K562 (cell line): ENCODE results near the gene DGKB. TPM values are rescaled to one million over a fixed set of nuclear protein-coding genes. Genes with fewer than 3 reads are reported as not detected.

ENCODE experiments used
- ATAC-seq: fragments of 200-7000 bp; cut with Tn5 transposase; 3 replicates; pipeline ENCODE4 v1.9.1; 2020; ENCODE audit warnings: moderate library complexity
- BruUV-seq: library from RNA; stranded (reverse); fragments of 400-500 nt; replicated peaks from 2 replicates; lab custom pipeline; 2021; lab: Mats Ljungman, UMichigan
- CTCF ChIA-PET: fragments of 300-600 bp; formaldehyde crosslinking; extraction: SDS; loops from one replicate; lab custom pipeline; 2021; ENCODE audit warnings: low intra/inter-chr PET ratio; lab: Yijun Ruan, JAX
- POLR2A ChIA-PET: fragments of 300-600, 350-650 bp; sonication (Branson Sonifier 250); formaldehyde crosslinking; extraction: SDS; loops from one replicate; lab custom pipeline; 2021; ENCODE audit warnings: antibody characterized with exemption, inconsistent platforms; lab: Yijun Ruan, JAX
- DNase-seq, 4 experiments: peaks; one replicate each; pipeline versions ENCODE4 v3.0.0 to v3.0.0-alpha.2; 2011 to 2018; ENCODE audit warnings: low spot score in 3 of 4, mixed read lengths in 3 of 4; ENCODE audit errors: extremely low read depth in 1 of 4
- FAIRE-seq: peaks from 2 replicates; lab custom pipeline; 2011; peaks lifted over from hg19 to GRCh38; lab: Jason Lieb, UNC
- H2AFZ ChIP-seq: 2 replicates; pipeline ENCODE4 v1.6.0; 2011; ENCODE audit warnings: low read depth, low read length, control low read depth, inconsistent platforms
- H3K27ac ChIP-seq: fragments of 200-600 bp; 3 replicates; pipeline ENCODE4 v1.8.0; 2011; ENCODE audit warnings: low read depth, mild to moderate bottlenecking, control low read depth, inconsistent platforms, low read length, moderate library complexity, mixed read lengths; ENCODE audit errors: extremely low read depth
- H3K27me3 ChIP-seq, 2 experiments: fragments of 300-600 bp in 1 of 2; 2 replicates in 1 of 2; 3 replicates in 1 of 2; pipeline versions ENCODE4 v1.6.0 to v1.8.0; 2011; ENCODE audit warnings: inconsistent platforms in 2 of 2, low read length in 2 of 2, mild to moderate bottlenecking in 1 of 2, mixed read lengths in 1 of 2, moderate library complexity in 1 of 2; ENCODE audit not compliant: control insufficient read depth in 2 of 2, insufficient read depth in 2 of 2
- H3K36me3 ChIP-seq: fragments of 300-600 bp; 3 replicates; pipeline ENCODE4 v1.8.0; 2011; ENCODE audit warnings: mild to moderate bottlenecking, low read length, inconsistent platforms; ENCODE audit not compliant: control insufficient read depth, insufficient read depth
- H3K4me1 ChIP-seq, 2 experiments: fragments of 200-600 bp in 1 of 2; replicated peaks in 1 of 2; 2 replicates in 1 of 2; 3 replicates in 1 of 2; pipeline versions ENCODE4 v1.5.1 to v1.8.0; 2011; ENCODE audit warnings: inconsistent platforms in 2 of 2, low read length in 2 of 2, mild to moderate bottlenecking in 1 of 2, mixed read lengths in 1 of 2, moderate library complexity in 1 of 2; ENCODE audit not compliant: control insufficient read depth in 2 of 2, insufficient read depth in 2 of 2
- H3K4me2 ChIP-seq: 2 replicates; pipeline ENCODE4 v1.6.1; 2011; ENCODE audit warnings: low read length, control low read depth, inconsistent platforms, mixed read lengths; ENCODE audit not compliant: insufficient read depth
- H3K4me3 ChIP-seq: fragments of 200-600 bp; sonication (generic), shearing (Covaris generic); 2 replicates; pipeline ENCODE4 v1.5.1; 2016; ENCODE audit warnings: control low read depth, inconsistent platforms
- H3K79me2 ChIP-seq: fragments of 200-600 bp; 3 replicates; pipeline ENCODE4 v1.8.0; 2011; ENCODE audit warnings: low read length, inconsistent platforms; ENCODE audit not compliant: control insufficient read depth, insufficient read depth
- H3K9ac ChIP-seq, 2 experiments: 2 replicates each; pipeline versions ENCODE4 v1.6.0 to v1.6.1; 2011; ENCODE audit warnings: low read depth in 2 of 2, low read length in 2 of 2, control low read depth in 1 of 2, inconsistent platforms in 1 of 2, mild to moderate bottlenecking in 1 of 2, mixed read lengths in 1 of 2; ENCODE audit not compliant: insufficient read depth in 1 of 2
- H3K9me1 ChIP-seq: one replicate; pipeline ENCODE4 v1.6.0; 2011; ENCODE audit warnings: inconsistent platforms, mild to moderate bottlenecking, low read length, moderate library complexity; ENCODE audit not compliant: control insufficient read depth, insufficient read depth
- H3K9me3 ChIP-seq: replicated peaks from 2 replicates; pipeline ENCODE4 v1.5.1; 2011; ENCODE audit warnings: low read depth, low read length, inconsistent platforms; ENCODE audit not compliant: control insufficient read depth, insufficient read depth
- H4K20me1 ChIP-seq: replicated peaks from 2 replicates; pipeline ENCODE4 v1.6.1; 2011; ENCODE audit warnings: low read length, inconsistent platforms, mixed read lengths; ENCODE audit not compliant: control insufficient read depth, insufficient read depth
- BMI1 ChIP-seq: fragments of 150-350 bp; IDR thresholded peaks from 2 replicates; pipeline ENCODE4 v1.6.1; 2014; ENCODE audit warnings: low read length
- ETS2 ChIP-seq: IDR thresholded peaks from 2 replicates; pipeline ENCODE4 v1.6.1; 2016; ENCODE audit warnings: borderline replicate concordance, missing genetic modification characterization, mild to moderate bottlenecking, moderate library complexity, missing compliant biosample characterization; ENCODE audit not compliant: poor library complexity, severe bottlenecking
- ETV6 ChIP-seq, 3 experiments: fragments of 150-350 bp in 1 of 3; sonication (generic) in 1 of 3; formaldehyde crosslinking in 1 of 3; IDR thresholded peaks; 2 replicates each; pipeline versions ENCODE4 v1.6.1 to v1.8.0; 2014 to 2022; ENCODE audit warnings: borderline replicate concordance in 2 of 3, low read depth in 2 of 3, antibody characterized with exemption in 1 of 3, low read length in 1 of 3, mild to moderate bottlenecking in 1 of 3, missing genetic modification reagents in 1 of 3
- FOXA1 ChIP-seq: fragments of 450-650 bp; IDR thresholded peaks from 2 replicates; pipeline ENCODE4 v1.6.1; 2016; ENCODE audit warnings: mild to moderate bottlenecking, borderline replicate concordance
- HCFC1 ChIP-seq: IDR thresholded peaks from 2 replicates; pipeline ENCODE4 v1.6.1; 2012; ENCODE audit warnings: low read depth, low read length, improper control_type of control experiment
- HDAC3 ChIP-seq: fragments of 450-650 bp; IDR thresholded peaks from 2 replicates; pipeline ENCODE4 v1.6.1; 2018; ENCODE audit warnings: borderline replicate concordance, mild to moderate bottlenecking, moderate library complexity; ENCODE audit not compliant: partially characterized antibody
- KLF1 ChIP-seq: fragments of 450-650 bp; IDR thresholded peaks from 2 replicates; pipeline ENCODE4 v1.6.1; 2016; ENCODE audit warnings: missing genetic modification characterization, missing compliant biosample characterization
- NELFE ChIP-seq: IDR thresholded peaks from 2 replicates; pipeline ENCODE4 v1.6.1; 2011; ENCODE audit warnings: mild to moderate bottlenecking; ENCODE audit not compliant: insufficient read depth, insufficient read length
- PBX2 ChIP-seq, 2 experiments: IDR thresholded peaks in 1 of 2; conservative IDR thresholded peaks in 1 of 2; 2 replicates each; pipeline ENCODE4 v1.6.1; 2016; ENCODE audit warnings: low read depth in 2 of 2, mild to moderate bottlenecking in 1 of 2, missing compliant biosample characterization in 1 of 2, missing genetic modification characterization in 1 of 2, moderate library complexity in 1 of 2
- SRSF9 ChIP-seq: fragments of 200-400 bp; formaldehyde crosslinking; IDR thresholded peaks from 2 replicates; pipeline ENCODE4 v1.6.1; 2017; ENCODE audit warnings: low read depth, low read length, borderline replicate concordance
- TAF7 ChIP-seq: fragments of 450-650 bp; IDR thresholded peaks from 2 replicates; pipeline ENCODE4 v1.6.1; 2016; ENCODE audit warnings: missing genetic modification characterization, missing compliant biosample characterization
- TARDBP ChIP-seq: fragments of 450-650 bp; IDR thresholded peaks from 2 replicates; pipeline ENCODE4 v1.6.1; 2016
- TFAP4 ChIP-seq: sonication (generic); formaldehyde crosslinking; IDR thresholded peaks from 2 replicates; pipeline ENCODE4 v1.8.0; 2022; ENCODE audit warnings: missing genetic modification reagents, mild to moderate bottlenecking, moderate library complexity, borderline replicate concordance
- ZFP36 ChIP-seq: fragments of 150-350 bp; IDR thresholded peaks from 2 replicates; pipeline ENCODE4 v1.6.1; 2018; ENCODE audit warnings: low read length, low read depth; ENCODE audit not compliant: partially characterized antibody
- ZNF12 ChIP-seq: sonication (generic); formaldehyde crosslinking; IDR thresholded peaks from 2 replicates; pipeline ENCODE4 v1.4.0; 2020; ENCODE audit warnings: mild to moderate bottlenecking, missing genetic modification reagents
- ZNF324 ChIP-seq: fragments of 250-450 bp; sonication (Bioruptor Pico); IDR thresholded peaks from 2 replicates; pipeline ENCODE4 v1.4.0; 2020; ENCODE audit warnings: mild to moderate bottlenecking
- ZNF512 ChIP-seq: IDR thresholded peaks from 2 replicates; pipeline ENCODE4 v1.6.1; 2016; ENCODE audit warnings: missing genetic modification characterization, missing compliant biosample characterization
- ZNF551 ChIP-seq: fragments of 250-450 bp; sonication (Bioruptor Pico); IDR thresholded peaks from 2 replicates; pipeline ENCODE4 v1.5.0; 2021; ENCODE audit warnings: mild to moderate bottlenecking, moderate library complexity
- ZNF668 ChIP-seq: fragments of 250-450 bp; sonication (Bioruptor Pico); IDR thresholded peaks from 2 replicates; pipeline ENCODE4 v1.8.0; 2022; ENCODE audit warnings: mild to moderate bottlenecking, inconsistent platforms
- whole genome bisulfite sequencing: fragments of 100-300 bp; shearing (Covaris generic); methylation state at CpG from one replicate; pipeline ENCODE4 v1.1.6; 2016; ENCODE audit warnings: low coverage, mixed read lengths; ENCODE audit not compliant: insufficient coverage; ENCODE audit errors: missing lambda C conversion rate; 5-methylcytosine and 5-hydroxymethylcytosine counted together
- in situ Hi-C: fragments of 300-500 bp; cut with MboI; formaldehyde crosslinking; loops from 4 replicates; pipeline ENCODE4 v1.15.0; 2018; ENCODE audit warnings: inconsistent platforms, mixed read lengths
- intact Hi-C: fragments of 100-400 bp; cut with micrococcal nuclease; formaldehyde crosslinking; loops from 2 replicates; pipeline ENCODE4 v1.14.2; 2022
- polyA plus RNA-seq, 8 experiments: library from polyadenylated mRNA; depleted of rRNA in 4 of 8; stranded (reverse) in 5 of 8; unstranded in 3 of 8; fragments of >200 nt; fragmentation: Nextera tagmentation in 2 of 8; fragmentation: Illumina TruSeq in 1 of 8; extraction: Ambion mirVana in 2 of 8; extraction: Trizol in 1 of 8; gene quantifications; 2 replicates each; pipeline versions ENCODE4 v1.2.1 to v1.2.3, GENCODE V29; 2011 to 2014; ENCODE audit warnings: inconsistent platforms in 1 of 8, missing spikeins in 1 of 8
- total RNA-seq, 7 experiments: library from RNA; depleted of rRNA in 6 of 7; stranded (reverse); fragments of >200 nt in 6 of 7; fragmentation: Illumina TruSeq in 2 of 7; extraction: Trizol in 2 of 7; gene quantifications; 2 replicates each; pipeline versions ENCODE4 v1.2.1 to v1.2.3, GENCODE V29; 2011 to 2021; ENCODE audit warnings: low replicate concordance in 1 of 7

Gene DGKB
- total and polyA plus RNA-seq, 9 of the 15 experiments (the other 6 are each of a cell fraction or from before 2014, with no cell fraction given): 0.01 TPM; not detected in 8

- H3K36me3 ChIP-seq: no peaks in the 10 kb centered on the region
- in situ Hi-C loops: no loop called here
- H3K4me1 ChIP-seq: no peaks in the 10 kb centered on the region
- BruUV-seq: no TSS peak
- no peaks in the 10 kb centered on the region for H3K9me3 ChIP-seq
- H3K27ac ChIP-seq: no peak overlapping the region
- ATAC-seq (no peak), DNase-seq (no peak)
- no peaks in the 10 kb centered on the region for H3K9me1 ChIP-seq
- H3K4me3 ChIP-seq: no peak overlapping the region
- TF ChIP-seq BMI1 (no peak), ETV6 (IDR thresholded peaks at IDR 0.05; ENCODE audit: borderline replicate concordance in 1 of 2, low read depth in 2 of 2, low read length in 1 of 2) (no peak), ETV6 (CRISPR knock-in tag; IDR thresholded peaks at IDR 0.05; ENCODE audit: borderline replicate concordance) (no peak), ZNF324 (CRISPR knock-in tag) (no peak), ZNF668 (no peak), SRSF9 (no peak), HCFC1 (no peak), FOXA1 (no peak), ZNF12 (CRISPR knock-in tag) (no peak), PBX2 (CRISPR knock-in tag; IDR thresholded peaks at IDR 0.05; ENCODE audit: low read depth) (no peak), PBX2 (tag; conservative IDR thresholded peaks at IDR 0.05; ENCODE audit: low read depth) (no peak), TAF7 (tag) (no peak), HDAC3 (no peak), ZNF551 (no peak), KLF1 (tag) (no peak), ZNF512 (tag) (no peak), TFAP4 (CRISPR knock-in tag) (no peak), ETS2 (no peak), TARDBP (no peak), ZFP36 (no peak), NELFE (no peak)
- TF ChIP-seq, all 486 proteins: peak for 0
- H2AFZ ChIP-seq: no peak overlapping the region
- ChIA-PET CTCF (no interaction called here), POLR2A (no interaction called here)
- H3K4me2 ChIP-seq: no peak overlapping the region
- FAIRE-seq: no peak
- no peak overlapping the region for H3K9ac ChIP-seq
- H3K27me3 ChIP-seq: no peaks in the 10 kb centered on the region
- intact Hi-C loops: no loop called here
- no peaks in the 10 kb centered on the region for H3K79me2 ChIP-seq
- no peaks in the 10 kb centered on the region for H4K20me1 ChIP-seq
- WGBS: 0% methylated on average over 5 of the region's 5 CpGs
These were observed 632.5 kb downstream of the DGKB start for GRCh38 chr7:14270099-14270498.
